H9 (cell line): Measurements from ENCODE around the gene MGAT5B. TPM values are rescaled to one million over a fixed set of nuclear protein-coding genes. Genes with fewer than 3 reads are reported as not detected.

Source experiments
- DNase-seq: peaks from one replicate; pipeline ENCODE4 v3.0.0-alpha.2; 2017
- H2AFZ ChIP-seq: one replicate; pipeline ENCODE4 v1.6.1; 2013; ENCODE audit warnings: mild to moderate bottlenecking, low read length, control low read depth, moderate library complexity
- H2AK5ac ChIP-seq: 2 replicates; pipeline ENCODE4 v1.6.1; 2013; ENCODE audit warnings: low read length, control low read depth, mixed read lengths; ENCODE audit not compliant: insufficient read length
- H2BK120ac ChIP-seq: one replicate; pipeline ENCODE4 v1.6.1; 2013; ENCODE audit warnings: low read depth, mild to moderate bottlenecking, low read length, control low read depth, inconsistent platforms; ENCODE audit not compliant: poor library complexity, severe bottlenecking
- H2BK12ac ChIP-seq: 2 replicates; pipeline ENCODE4 v1.6.1; 2013; ENCODE audit warnings: low read length, control low read depth, mixed read lengths, low read depth; ENCODE audit not compliant: insufficient read length
- H2BK15ac ChIP-seq: 2 replicates; pipeline ENCODE4 v1.6.1; 2013; ENCODE audit warnings: low read depth, low read length, control low read depth
- H2BK20ac ChIP-seq: one replicate; pipeline ENCODE4 v1.6.1; 2013; ENCODE audit warnings: low read depth, mild to moderate bottlenecking, low read length, control low read depth, inconsistent platforms; ENCODE audit not compliant: poor library complexity, severe bottlenecking
- H2BK5ac ChIP-seq: 2 replicates; pipeline ENCODE4 v1.6.1; 2013; ENCODE audit warnings: low read length, control low read depth, mixed read lengths; ENCODE audit not compliant: insufficient read length
- H3K14ac ChIP-seq: 2 replicates; pipeline ENCODE4 v1.6.1; 2013; ENCODE audit warnings: low read length, control low read depth; ENCODE audit not compliant: insufficient read depth
- H3K18ac ChIP-seq: 2 replicates; pipeline ENCODE4 v1.6.1; 2013; ENCODE audit warnings: low read depth, mild to moderate bottlenecking, mixed read lengths, low read length, control low read depth; ENCODE audit not compliant: insufficient read length
- H3K23ac ChIP-seq: 2 replicates; pipeline ENCODE4 v1.6.1; 2013; ENCODE audit warnings: low read length, control low read depth, mixed read lengths, low read depth; ENCODE audit not compliant: insufficient read length
- H3K23me2 ChIP-seq: 2 replicates; pipeline ENCODE4 v1.6.1; 2013; ENCODE audit warnings: low read depth, mild to moderate bottlenecking, mixed read lengths, low read length, control low read depth; ENCODE audit not compliant: insufficient read length, poor library complexity, severe bottlenecking
- H3K27ac ChIP-seq: 2 replicates; pipeline ENCODE4 v1.5.1; 2013; ENCODE audit warnings: low read length, control low read depth, mixed read lengths, low read depth; ENCODE audit not compliant: insufficient read length
- H3K27me3 ChIP-seq: 2 replicates; pipeline ENCODE4 v1.6.1; 2013; ENCODE audit warnings: low read length, control low read depth, inconsistent platforms; ENCODE audit not compliant: insufficient read depth
- H3K4ac ChIP-seq: 2 replicates; pipeline ENCODE4 v1.6.1; 2013; ENCODE audit warnings: low read depth, mild to moderate bottlenecking, control low read depth, inconsistent platforms, low read length, moderate library complexity
- H3K4me1 ChIP-seq: 2 replicates; pipeline ENCODE4 v1.6.1; 2013; ENCODE audit warnings: low read length, control low read depth, inconsistent platforms; ENCODE audit not compliant: insufficient read depth
- H3K4me2 ChIP-seq: 2 replicates; pipeline ENCODE4 v1.6.1; 2013; ENCODE audit warnings: low read length, control low read depth, mixed read lengths; ENCODE audit not compliant: insufficient read length, insufficient read depth
- H3K56ac ChIP-seq: 2 replicates; pipeline ENCODE4 v1.6.1; 2013; ENCODE audit warnings: low read depth, mild to moderate bottlenecking, mixed read lengths, low read length, control low read depth; ENCODE audit not compliant: insufficient read length
- H3K79me1 ChIP-seq: 2 replicates; pipeline ENCODE4 v1.6.1; 2013; ENCODE audit warnings: low read depth, mild to moderate bottlenecking, moderate library complexity, low read length, control low read depth, inconsistent platforms; ENCODE audit not compliant: insufficient read depth, poor library complexity, severe bottlenecking
- H3K79me2 ChIP-seq: 2 replicates; pipeline ENCODE4 v1.6.1; 2013; ENCODE audit warnings: low read length, control low read depth, inconsistent platforms; ENCODE audit not compliant: insufficient read depth
- H3K9ac ChIP-seq: 2 replicates; pipeline ENCODE4 v1.6.1; 2013; ENCODE audit warnings: low read length, control low read depth, mixed read lengths; ENCODE audit not compliant: insufficient read length; ENCODE audit errors: extremely low read depth
- H3K9me3 ChIP-seq: one replicate; pipeline ENCODE4 v1.6.1; 2013; ENCODE audit warnings: low read depth, low read length, inconsistent platforms; ENCODE audit not compliant: control insufficient read depth
- H3T11ph ChIP-seq: one replicate; pipeline ENCODE4 v1.6.1; 2013; ENCODE audit warnings: mild to moderate bottlenecking, low read length, control low read depth, inconsistent platforms
- H4K20me1 ChIP-seq: one replicate; pipeline ENCODE4 v1.6.1; 2013; ENCODE audit not compliant: control insufficient read depth, insufficient read length, insufficient read depth
- H4K5ac ChIP-seq: 2 replicates; pipeline ENCODE4 v1.6.1; 2013; ENCODE audit warnings: low read depth, mild to moderate bottlenecking, mixed read lengths, low read length, control low read depth; ENCODE audit not compliant: insufficient read length
- H4K8ac ChIP-seq: replicated peaks from 2 replicates; pipeline ENCODE4 v1.6.1; 2013; ENCODE audit warnings: low read length, control low read depth, mixed read lengths, low read depth; ENCODE audit not compliant: insufficient read length
- H4K91ac ChIP-seq: 2 replicates; pipeline ENCODE4 v1.6.1; 2013; ENCODE audit warnings: low read depth, mild to moderate bottlenecking, moderate library complexity, mixed read lengths, low read length, control low read depth; ENCODE audit not compliant: insufficient read length
- H3K27ac Mint-ChIP-seq, 3 experiments: 2 replicates in 2 of 3; 3 replicates in 1 of 3; pipeline ENCODE4 v1.8.0; 2020 to 2021; ENCODE audit warnings: mixed read lengths in 3 of 3, mild to moderate bottlenecking in 1 of 3, moderate library complexity in 1 of 3
- H3K27me3 Mint-ChIP-seq: 2 replicates; pipeline ENCODE4 v1.8.0; 2021; ENCODE audit warnings: low read depth, mild to moderate bottlenecking, moderate library complexity, mixed read lengths
- H3K36me3 Mint-ChIP-seq, 3 experiments: 2 replicates in 2 of 3; 3 replicates in 1 of 3; pipeline ENCODE4 v1.8.0; 2020 to 2021; ENCODE audit warnings: low read depth in 3 of 3, mixed read lengths in 3 of 3; ENCODE audit not compliant: insufficient read depth in 1 of 3
- H3K4me1 Mint-ChIP-seq, 2 experiments: 2 replicates each; pipeline ENCODE4 v1.8.0; 2020; ENCODE audit warnings: mixed read lengths in 2 of 2
- H3K4me3 Mint-ChIP-seq, 2 experiments: 2 replicates in 1 of 2; 3 replicates in 1 of 2; pipeline ENCODE4 v1.8.0; 2020 to 2021; ENCODE audit warnings: mild to moderate bottlenecking in 2 of 2, mixed read lengths in 2 of 2, moderate library complexity in 1 of 2
- H3K9me3 Mint-ChIP-seq, 2 experiments: 2 replicates in 1 of 2; 3 replicates in 1 of 2; pipeline ENCODE4 v1.8.0; 2020; ENCODE audit warnings: mild to moderate bottlenecking in 2 of 2, mixed read lengths in 2 of 2, moderate library complexity in 1 of 2
- WGBS: extraction: QIAGEN DNeasy Blood & Tissue Kit; methylation state at CpG from one replicate; pipeline ENCODE4 v1.1.7; 2013; ENCODE audit warnings: missing lambda C conversion rate, low lambda C conversion rate, mixed read lengths; ENCODE audit not compliant: insufficient read length; ENCODE audit errors: extremely low coverage; 5-methylcytosine and 5-hydroxymethylcytosine counted together
- total RNA-seq: library from RNA; stranded (reverse); gene quantifications from 2 replicates; pipeline ENCODE4 v1.2.1, GENCODE V29; 2021
- TF ChIP-seq, protein P1 (sequence below): fragments of 200-600 bp; sonication (generic); conservative IDR thresholded peaks from 3 replicates; pipeline ENCODE4 v1.8.0; 2021; ENCODE audit warnings: antibody characterized with exemption, mild to moderate bottlenecking

MGAT5B gene
- total RNA-seq, 1 experiment from 2014 or later: 4.9 TPM

DNA sequence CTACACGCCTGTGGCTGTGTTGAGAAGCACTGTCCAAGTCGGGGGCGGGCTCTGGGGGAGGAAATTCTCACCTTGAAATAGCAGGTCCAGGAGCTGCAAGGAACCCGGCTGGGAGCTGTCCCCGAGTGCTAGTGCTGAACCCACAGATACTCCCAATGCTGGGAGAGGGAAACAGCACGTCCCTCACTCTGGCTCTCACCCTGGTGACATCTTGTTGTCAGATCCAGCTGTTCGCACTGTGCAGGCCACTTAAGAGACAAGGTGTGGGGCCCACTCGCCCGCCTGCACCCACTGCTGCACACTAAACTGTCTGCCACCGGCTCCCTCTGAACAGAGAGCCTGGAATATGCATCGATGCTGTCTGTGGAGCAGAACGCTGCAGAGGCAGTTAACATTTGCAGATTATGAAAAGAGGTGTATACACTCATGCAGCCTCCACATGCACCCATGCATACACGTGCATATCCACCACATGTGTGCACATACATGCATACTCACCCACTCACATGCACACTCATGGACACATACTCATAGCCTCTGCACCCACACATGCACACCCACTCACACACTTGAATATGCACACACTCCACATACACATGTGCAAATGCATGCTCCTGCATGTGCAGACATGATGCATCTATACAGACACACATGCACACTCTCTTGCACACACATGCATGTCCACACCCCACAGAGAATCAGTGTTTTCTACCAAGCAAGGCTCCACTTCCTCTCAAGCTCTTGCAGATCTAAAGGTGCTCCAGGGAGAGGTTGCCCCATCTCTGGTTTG lies 42.0 kb downstream of the MGAT5B start:
- Histone ChIP-seq H4K8ac (no peak overlapping the region), H4K20me1 (no peaks in the 10 kb centered on the region), H3K4me2 (no peak overlapping the region), H3K27ac (no peak overlapping the region), H3K27me3 (no peaks in the 10 kb centered on the region), H3T11ph (no peak overlapping the region), H3K23ac (no peak overlapping the region), H2BK120ac (no peak overlapping the region), H2BK20ac (no peak overlapping the region), H3K23me2 (no peaks in the 10 kb centered on the region), H2AK5ac (no peak overlapping the region), H3K79me1 (no peaks in the 10 kb centered on the region), H3K56ac (no peak overlapping the region), H2AFZ (no peak overlapping the region), H4K91ac (no peak overlapping the region), H2BK5ac (no peak overlapping the region), H3K4me1 (peaks cover 4% of the 10 kb centered on the region; the same call in 1 of the 2 replicates), H3K9ac (no peak overlapping the region), H4K5ac (no peak overlapping the region), H3K9me3 (no peaks in the 10 kb centered on the region), H3K14ac (no peak overlapping the region), H2BK12ac (no peak overlapping the region), H3K79me2 (no peaks in the 10 kb centered on the region), H2BK15ac (no peak overlapping the region), H3K18ac (no peak overlapping the region), H3K4ac (no peak overlapping the region)
- Mint-ChIP-seq H3K9me3 (peaks cover 0 to 4% of the 10 kb centered on the region in 2 experiments; a peak in 2 of 5 replicates), H3K27me3 (no peaks in the 10 kb centered on the region; the same call in 1 of the 2 replicates), H3K4me1 (peaks cover 16 to 34% of the 10 kb centered on the region in 2 experiments), H3K36me3 (peaks cover 2 to 13% (median 3%) of the 10 kb centered on the region in 3 experiments; a peak in 6 of 7 replicates), H3K4me3 (peak overlapping the region in 1 of 2 experiments; percentile 16; a peak in 1 of 5 replicates), H3K27ac (peak overlapping the region in 1 of 3 experiments; percentile 76; a peak in 1 of 7 replicates)
- peak; percentile 89 for DNase-seq
- WGBS: no CpG with 5 or more reads among the region's 13 CpGs
- TF ChIP-seq, protein P1, sequence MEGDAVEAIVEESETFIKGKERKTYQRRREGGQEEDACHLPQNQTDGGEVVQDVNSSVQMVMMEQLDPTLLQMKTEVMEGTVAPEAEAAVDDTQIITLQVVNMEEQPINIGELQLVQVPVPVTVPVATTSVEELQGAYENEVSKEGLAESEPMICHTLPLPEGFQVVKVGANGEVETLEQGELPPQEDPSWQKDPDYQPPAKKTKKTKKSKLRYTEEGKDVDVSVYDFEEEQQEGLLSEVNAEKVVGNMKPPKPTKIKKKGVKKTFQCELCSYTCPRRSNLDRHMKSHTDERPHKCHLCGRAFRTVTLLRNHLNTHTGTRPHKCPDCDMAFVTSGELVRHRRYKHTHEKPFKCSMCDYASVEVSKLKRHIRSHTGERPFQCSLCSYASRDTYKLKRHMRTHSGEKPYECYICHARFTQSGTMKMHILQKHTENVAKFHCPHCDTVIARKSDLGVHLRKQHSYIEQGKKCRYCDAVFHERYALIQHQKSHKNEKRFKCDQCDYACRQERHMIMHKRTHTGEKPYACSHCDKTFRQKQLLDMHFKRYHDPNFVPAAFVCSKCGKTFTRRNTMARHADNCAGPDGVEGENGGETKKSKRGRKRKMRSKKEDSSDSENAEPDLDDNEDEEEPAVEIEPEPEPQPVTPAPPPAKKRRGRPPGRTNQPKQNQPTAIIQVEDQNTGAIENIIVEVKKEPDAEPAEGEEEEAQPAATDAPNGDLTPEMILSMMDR: no peak
